Jurkat, Clone E6-1 (cell line): ENCODE measurements around the gene PCDHGB4. TPM values are rescaled to one million over a fixed set of nuclear protein-coding genes. Genes with fewer than 3 reads are reported as not detected.
"Not testable (repeated sequence)": the region's sequence is repeated elsewhere in the genome, so short reads cannot be mapped to it uniquely, and the experiment has no call there.

ENCODE experiments used
- DNase-seq: peaks from one replicate; pipeline ENCODE4 v3.0.0-alpha.2; 2011; ENCODE audit warnings: low read depth, low spot score
- H3K4me3 ChIP-seq: 2 replicates; pipeline ENCODE4 v1.5.1; 2011; ENCODE audit warnings: mild to moderate bottlenecking, low read length, control low read depth, moderate library complexity
- polyA plus RNA-seq: library from polyadenylated mRNA; unstranded; fragments of >200 nt; gene quantifications from one replicate; pipeline ENCODE4 v1.2.1, GENCODE V29; 2012; ENCODE audit warnings: missing spikeins; ENCODE audit not compliant: insufficient read length, insufficient read depth

PCDHGB4 gene
- polyA plus RNA-seq, result not detected

DNA sequence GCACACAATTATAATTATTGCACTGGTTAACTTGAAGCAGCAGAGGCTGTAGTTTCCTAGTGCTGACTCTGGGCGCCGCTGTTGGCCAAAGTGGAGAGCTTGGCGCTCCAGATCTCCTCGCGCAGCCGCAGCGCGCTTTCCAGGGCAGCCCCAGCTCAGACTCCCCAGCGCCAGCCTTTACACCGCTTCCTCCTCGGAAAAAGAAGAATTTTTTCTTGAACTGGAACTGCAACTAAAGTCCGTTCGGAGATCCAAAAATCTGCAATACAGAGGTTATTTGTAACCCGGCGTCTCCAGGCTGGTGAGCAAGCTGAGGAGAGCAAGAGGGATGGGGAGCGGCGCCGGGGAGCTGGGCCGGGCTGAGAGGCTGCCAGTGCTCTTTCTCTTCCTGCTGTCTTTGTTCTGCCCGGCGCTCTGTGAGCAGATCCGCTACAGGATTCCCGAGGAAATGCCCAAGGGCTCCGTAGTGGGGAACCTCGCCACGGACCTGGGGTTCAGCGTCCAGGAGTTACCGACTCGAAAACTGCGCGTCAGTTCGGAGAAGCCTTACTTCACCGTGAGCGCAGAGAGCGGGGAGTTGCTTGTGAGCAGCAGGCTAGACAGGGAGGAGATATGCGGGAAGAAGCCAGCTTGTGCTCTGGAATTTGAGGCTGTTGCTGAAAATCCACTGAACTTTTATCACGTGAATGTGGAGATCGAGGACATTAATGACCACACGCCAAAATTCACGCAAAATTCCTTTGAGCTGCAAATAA, at the start of gene PCDHGB4:
PCDHGB4 (plus strand) TSS at position 142 of the 755 bp plus-strand sequence; CDS start at position 329, 187 bp downstream.
- not testable (repeated sequence) for H3K4me3 ChIP-seq, DNase-seq

GRCh38 chr5:141338538-141339306, 48.8 kb upstream of the PCDHGB4 start, which contains the start of gene PCDHGA2:
TSS of gene PCDHGA2 (plus strand) at chr5:141338760.
- no peak for DNase-seq
- H3K4me3 ChIP-seq, result no peak within 1 kb of the TSS

DNA sequence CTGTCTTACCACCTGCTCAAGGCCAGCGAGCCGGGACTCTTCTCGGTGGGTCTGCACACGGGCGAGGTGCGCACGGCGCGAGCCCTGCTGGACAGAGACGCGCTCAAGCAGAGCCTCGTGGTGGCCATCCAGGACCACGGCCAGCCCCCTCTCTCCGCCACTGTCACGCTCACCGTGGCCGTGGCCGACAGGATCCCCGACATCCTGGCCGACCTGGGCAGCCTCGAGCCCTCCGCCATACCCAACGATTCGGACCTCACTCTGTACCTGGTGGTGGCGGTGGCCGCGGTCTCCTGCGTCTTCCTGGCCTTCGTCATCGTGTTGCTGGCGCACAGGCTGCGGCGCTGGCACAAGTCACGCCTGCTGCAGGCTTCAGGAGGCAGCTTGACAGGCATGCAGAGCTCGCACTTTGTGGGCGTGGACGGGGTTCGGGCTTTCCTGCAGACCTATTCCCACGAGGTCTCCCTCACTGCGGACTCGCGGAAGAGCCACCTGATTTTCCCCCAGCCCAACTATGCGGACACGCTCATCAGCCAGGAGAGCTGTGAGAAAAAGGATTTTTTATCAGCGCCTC, 46.6 kb upstream of the PCDHGB4 start:
- not testable (repeated sequence) for H3K4me3 ChIP-seq, DNase-seq

- DNase-seq, result no peak
- no peak overlapping the region for H3K4me3 ChIP-seq
Measured at GRCh38 chr5:141342773-141343172, 44.7 kb upstream of the PCDHGB4 start.

- DNase-seq, result no peak
Measured at GRCh38 chr5:141343242-141343952, 44.1 kb upstream of the PCDHGB4 start, which contains the start of gene PCDHGA3. TSS of gene PCDHGA3 (plus strand) at chr5:141343829. CDS start at chr5:141344034, 205 bp downstream.

DNA sequence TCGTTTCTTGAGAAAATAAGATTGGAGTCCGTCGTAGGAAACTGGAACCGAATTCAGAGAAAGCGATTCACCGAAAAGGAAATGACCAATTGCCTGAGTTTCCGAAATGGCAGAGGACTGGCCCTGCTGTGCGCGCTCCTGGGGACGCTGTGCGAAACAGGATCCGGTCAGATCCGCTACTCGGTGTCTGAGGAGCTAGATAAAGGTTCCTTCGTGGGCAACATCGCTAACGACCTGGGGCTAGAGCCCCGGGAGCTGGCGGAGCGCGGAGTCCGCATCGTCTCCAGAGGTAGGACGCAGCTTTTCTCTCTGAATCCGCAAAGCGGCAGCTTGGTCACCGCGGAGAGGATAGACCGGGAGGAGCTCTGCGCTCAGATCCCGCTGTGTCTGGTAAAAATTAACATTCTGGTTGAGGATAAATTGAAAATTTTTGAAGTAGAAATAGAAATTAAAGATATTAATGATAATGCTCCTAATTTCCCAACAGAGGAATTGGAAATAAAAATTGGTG, 43.5 kb upstream of the PCDHGB4 start:
- H3K4me3 ChIP-seq, result no peak overlapping the region
- DNase-seq, result no peak

More at GRCh38 chr5:141343242-141343952, 44.1 kb upstream of the PCDHGB4 start, which contains the start of gene PCDHGA3:
- H3K4me3 ChIP-seq, result no peak within 1 kb of the TSS

GRCh38 chr5:141345327-141345726, 42.2 kb upstream of the PCDHGB4 start:
- no peak for DNase-seq
- no peak overlapping the region for H3K4me3 ChIP-seq

- DNase-seq, H3K4me3 ChIP-seq: not testable (repeated sequence)
Measured at GRCh38 chr5:141346017-141346416, 41.5 kb upstream of the PCDHGB4 start.

GRCh38 chr5:141349917-141350619, 37.4 kb upstream of the PCDHGB4 start, which contains the start of gene PCDHGB1:
TSS of gene PCDHGB1 (plus strand) at chr5:141350099. CDS start at chr5:141350261, 162 bp downstream.
- H3K4me3 ChIP-seq, result no peak within 1 kb of the TSS
- no peak for DNase-seq

DNA sequence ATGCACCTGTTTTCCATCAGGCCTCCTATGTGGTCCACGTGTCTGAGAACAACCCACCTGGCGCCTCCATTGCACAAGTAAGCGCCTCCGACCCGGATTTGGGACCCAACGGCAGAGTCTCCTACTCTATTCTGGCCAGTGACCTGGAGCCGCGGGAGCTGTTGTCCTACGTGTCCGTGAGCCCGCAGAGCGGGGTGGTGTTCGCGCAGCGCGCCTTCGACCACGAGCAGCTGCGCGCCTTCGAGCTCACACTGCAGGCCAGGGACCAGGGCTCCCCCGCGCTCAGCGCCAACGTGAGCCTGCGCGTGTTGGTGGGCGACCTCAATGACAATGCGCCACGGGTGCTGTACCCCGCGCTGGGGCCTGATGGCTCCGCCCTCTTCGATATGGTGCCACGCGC, 35.9 kb upstream of the PCDHGB4 start:
- H3K4me3 ChIP-seq, result no peak overlapping the region
- no peak for DNase-seq

DNA sequence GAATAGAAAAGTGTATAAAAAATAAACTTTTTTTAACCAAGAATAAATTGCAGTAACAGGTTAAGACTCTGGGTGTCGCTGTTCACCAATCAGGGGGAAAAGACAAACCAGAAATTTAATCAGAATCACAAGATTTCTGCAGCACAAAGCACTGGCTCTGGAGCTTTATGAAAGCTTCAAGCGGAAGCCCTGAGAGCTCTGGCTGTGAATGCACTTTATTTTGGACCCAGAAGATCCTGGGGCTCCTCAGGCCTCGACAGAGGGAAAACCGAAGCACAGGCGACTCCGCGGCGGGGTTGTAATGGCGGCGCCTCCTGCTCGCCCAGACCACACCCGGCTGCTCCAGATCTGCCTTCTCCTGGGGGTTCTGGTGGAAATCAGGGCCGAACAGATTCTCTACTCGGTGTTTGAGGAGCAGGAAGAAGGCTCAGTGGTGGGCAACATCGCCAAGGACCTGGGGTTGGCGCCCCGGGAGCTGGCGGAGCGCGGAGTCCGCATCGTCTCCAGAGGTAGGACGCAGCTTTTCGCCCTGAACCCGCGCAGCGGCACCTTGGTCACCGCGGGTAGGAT, 32.5 kb upstream of the PCDHGB4 start, which contains the start of gene PCDHGA4:
PCDHGA4 (plus strand) TSS at position 122 of the 570 bp plus-strand sequence; CDS start at position 209, 87 bp downstream.
- no peak for DNase-seq
- no peak within 1 kb of the TSS for H3K4me3 ChIP-seq

DNA sequence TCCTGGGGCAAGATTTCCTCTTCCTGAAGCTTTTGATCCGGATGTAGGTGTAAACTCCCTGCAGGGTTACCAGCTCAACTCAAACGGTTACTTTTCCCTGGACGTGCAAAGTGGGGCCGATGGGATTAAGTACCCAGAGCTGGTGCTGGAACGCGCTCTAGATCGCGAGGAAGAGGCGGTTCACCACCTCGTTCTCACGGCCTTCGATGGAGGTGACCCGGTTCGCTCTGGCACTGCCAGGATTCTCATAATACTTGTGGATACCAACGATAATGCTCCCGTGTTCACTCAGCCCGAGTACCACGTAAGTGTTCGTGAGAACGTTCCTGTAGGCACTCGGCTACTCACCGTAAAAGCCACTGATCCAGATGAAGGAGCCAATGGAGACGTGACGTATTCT, 31.9 kb upstream of the PCDHGB4 start:
- no peak overlapping the region for H3K4me3 ChIP-seq
- no peak for DNase-seq

DNA sequence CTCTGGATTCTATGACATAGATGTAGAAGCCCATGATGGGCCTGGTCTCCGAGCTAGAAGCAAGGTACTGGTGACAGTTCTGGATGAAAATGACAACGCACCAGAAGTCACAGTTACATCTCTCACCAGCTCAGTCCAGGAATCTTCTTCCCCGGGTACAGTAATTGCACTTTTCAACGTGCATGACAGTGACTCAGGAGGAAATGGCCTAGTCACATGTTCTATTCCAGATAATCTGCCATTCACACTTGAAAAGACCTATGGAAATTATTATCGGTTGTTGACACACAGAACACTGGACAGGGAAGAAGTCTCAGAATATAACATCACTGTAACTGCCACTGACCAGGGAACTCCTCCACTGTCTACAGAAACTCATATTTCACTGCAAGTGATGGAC, 31.4 kb upstream of the PCDHGB4 start:
- H3K4me3 ChIP-seq, result no peak overlapping the region
- no peak for DNase-seq

- DNase-seq, result no peak
- H3K4me3 ChIP-seq, result no peak overlapping the region
Measured at GRCh38 chr5:141356950-141357349, 30.5 kb upstream of the PCDHGB4 start.

- peak; percentile 24 for DNase-seq
- H3K4me3 ChIP-seq, result no peak within 1 kb of the TSS
Measured at GRCh38 chr5:141359790-141360426, 27.6 kb upstream of the PCDHGB4 start, which contains the start of gene PCDHGB2. TSS of gene PCDHGB2 (plus strand) at chr5:141359994. CDS start at chr5:141360136, 142 bp downstream.

DNA sequence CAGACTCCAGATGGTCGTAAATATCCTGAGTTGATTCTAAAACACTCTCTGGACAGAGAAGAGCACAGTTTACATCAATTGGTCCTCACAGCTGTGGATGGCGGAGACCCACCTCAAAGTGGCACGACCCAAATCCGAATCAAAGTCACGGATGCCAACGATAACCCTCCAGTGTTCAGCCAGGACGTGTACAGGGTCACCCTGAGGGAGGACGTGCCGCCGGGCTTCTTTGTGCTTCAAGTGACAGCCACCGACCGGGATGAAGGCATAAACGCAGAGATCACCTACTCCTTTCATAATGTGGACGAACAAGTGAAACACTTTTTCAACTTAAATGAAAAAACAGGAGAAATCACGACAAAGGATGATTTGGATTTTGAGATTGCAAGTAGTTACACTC, 26.8 kb upstream of the PCDHGB4 start:
- H3K4me3 ChIP-seq, result no peak overlapping the region
- no peak for DNase-seq

DNA sequence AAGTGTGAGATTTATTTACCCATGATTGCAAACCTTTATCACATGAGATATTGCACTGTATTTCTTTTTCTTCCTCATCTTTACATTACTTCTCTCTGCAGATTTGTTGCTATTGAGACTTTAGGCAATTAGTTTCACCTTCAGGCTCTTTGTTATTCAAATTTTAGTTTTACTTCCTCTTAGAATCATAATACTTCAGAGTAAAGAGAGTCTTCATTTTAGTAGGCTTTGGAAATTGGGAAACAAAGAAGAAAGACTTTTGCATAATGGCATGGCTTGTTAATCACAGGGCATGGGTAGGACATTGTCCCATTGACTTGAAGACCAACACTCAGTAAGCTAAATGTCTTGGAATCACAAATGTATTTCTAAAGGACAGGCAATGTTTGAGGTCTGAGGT, 24.8 kb upstream of the PCDHGB4 start:
- no peak for DNase-seq
- H3K4me3 ChIP-seq, result no peak overlapping the region
